GM10847 (cell line): ENCODE results near the gene TCP1.

ENCODE experiments used
- POLR2A ChIP-seq: IDR thresholded peaks from 2 replicates; pipeline ENCODE4 v1.6.1; 2011; ENCODE audit not compliant: insufficient read length; ENCODE audit errors: extremely low read depth

TCP1 gene

DNA sequence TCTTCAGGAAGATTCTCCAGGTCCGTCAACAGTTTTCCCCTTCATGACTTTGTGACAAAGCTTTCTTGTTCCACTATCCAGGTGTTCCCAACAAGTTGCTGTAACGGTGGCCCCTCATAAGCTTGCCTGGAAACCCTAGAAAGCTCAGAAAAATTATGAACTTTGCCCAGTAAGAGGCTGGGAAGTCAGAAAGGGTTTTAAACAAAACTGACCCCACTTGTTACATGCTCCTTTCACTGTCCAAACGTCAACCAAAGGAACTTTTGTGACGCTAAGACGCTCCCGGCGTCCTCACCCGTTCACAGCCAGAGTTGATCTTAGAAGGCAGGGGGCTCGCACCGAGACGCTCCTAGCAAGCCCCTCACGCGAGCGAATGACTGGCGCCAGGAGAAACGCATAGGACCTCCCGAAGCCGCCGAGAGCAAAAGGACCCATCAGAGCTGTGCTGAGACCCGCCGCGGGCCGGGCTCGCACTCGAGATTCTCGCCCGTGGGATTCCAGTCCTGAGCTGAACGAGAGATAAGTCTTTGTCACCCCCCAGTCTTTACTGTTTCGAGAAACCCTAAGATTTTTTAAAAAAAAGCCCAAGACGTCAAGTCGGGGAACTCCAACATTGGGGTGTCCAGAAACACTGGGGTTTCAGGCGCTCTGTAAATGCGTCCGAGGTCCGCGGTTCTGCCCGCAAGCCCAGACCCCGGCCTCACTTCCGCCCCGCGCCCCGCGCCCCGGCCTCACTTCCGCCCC lies 28.1 kb downstream of the TCP1 start:
- TF ChIP-seq POLR2A = no peak

DNA sequence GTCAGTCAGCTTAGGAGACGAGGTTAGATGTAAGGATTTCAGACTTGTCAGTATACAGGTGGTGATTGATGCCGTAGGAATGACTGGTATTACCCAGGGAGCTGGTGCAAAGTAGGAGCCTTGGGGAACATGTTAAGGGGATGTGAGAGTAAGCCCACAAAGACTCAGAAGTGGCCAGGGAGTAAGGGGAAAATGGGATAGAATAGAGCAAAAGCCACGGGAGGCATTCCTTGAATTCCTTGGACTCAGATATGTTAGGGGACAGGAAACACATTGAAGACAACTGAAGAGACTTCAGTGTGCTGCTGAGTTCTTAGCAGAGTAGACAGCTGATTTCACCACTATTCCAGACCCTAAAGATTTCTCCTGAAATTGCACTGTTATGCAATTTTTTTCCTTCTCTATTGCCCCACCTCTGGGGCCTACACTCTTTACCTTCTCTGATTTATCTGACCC lies 28.8 kb downstream of the TCP1 start:
- no peak for TF ChIP-seq POLR2A

DNA sequence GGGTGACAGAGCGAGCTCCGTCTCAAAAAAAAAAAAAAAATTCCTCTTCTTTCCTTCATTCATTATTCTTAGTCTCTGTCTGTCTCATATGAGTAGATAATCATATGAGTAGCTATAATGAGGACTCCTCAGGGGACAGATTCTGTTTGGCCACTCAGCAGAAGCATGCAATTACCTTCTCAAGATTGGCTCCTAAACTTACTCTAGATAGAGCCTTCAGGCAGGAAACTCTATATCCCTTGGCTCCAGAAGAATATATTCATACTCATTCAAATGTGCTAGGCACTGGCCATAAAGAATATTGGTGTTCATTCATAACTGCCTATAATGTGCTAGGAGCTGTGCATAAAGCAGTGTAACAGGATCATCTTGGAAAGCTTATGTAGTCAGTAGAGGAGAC lies 29.8 kb downstream of the TCP1 start:
- TF ChIP-seq POLR2A = no peak

DNA sequence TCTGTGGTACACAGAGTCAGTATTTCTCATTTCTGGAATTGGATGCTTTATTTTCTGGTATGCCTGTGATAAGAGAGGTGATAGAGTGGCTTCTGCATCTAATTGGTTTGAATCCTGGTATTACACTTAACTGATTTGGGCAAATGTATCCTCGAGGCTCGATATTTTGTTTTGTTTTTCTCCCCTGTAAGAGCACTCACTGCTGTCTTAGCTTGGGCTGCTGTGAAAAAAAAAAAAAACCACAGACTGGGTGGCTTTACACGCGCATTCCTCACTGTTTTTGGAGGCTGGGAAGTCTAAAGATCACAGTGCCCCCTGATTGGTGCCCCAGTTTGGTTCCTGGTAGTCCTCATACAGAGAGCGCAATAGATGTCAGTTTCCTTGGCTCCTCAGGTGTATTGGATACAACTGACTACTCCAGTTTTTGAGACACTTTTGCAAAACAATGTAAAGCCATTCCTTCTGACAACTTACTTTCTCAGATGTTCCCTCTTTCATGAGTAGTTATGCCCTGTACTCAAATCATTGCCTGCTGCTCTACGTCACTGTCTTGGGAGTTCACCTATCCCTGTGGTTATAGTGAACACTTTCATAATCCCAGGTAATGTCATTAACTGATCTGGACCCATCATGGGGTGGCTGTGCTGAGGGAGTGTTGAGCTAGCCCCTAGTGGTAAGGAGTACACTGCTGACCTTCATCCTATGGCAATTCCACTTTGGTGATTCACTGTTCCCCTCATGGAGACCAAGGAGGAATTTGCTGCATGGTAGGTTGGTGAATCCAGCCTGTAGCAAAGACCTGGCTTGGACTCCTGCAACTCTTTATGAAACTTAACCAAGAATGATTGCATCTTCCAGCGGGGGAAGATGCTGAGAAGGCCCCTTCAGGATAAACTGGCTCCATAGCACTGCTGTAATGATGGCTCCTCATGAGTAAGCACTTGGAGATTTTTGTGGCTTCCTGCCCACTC lies 31.1 kb downstream of the TCP1 start:
- TF ChIP-seq POLR2A = no peak

DNA sequence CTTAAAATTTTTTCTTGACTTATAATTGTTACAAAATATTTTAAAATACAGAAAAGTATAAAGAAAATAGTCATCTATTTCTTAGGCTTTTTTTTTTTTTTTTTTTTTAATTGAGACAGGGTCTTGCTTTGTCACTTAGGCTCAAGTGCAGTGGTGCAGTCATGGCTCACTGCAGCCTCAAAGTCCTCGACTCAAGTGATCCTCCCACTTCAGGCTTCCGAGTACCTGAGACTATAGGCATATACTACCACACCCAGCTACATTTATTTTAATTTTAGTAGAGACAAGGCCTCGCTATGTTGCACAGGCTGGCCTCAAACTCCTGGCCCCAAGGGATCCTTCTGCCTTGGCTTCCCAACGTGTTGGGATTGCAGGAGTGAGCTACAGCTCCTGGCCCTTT lies 32.9 kb downstream of the TCP1 start:
- TF ChIP-seq POLR2A = no peak

DNA sequence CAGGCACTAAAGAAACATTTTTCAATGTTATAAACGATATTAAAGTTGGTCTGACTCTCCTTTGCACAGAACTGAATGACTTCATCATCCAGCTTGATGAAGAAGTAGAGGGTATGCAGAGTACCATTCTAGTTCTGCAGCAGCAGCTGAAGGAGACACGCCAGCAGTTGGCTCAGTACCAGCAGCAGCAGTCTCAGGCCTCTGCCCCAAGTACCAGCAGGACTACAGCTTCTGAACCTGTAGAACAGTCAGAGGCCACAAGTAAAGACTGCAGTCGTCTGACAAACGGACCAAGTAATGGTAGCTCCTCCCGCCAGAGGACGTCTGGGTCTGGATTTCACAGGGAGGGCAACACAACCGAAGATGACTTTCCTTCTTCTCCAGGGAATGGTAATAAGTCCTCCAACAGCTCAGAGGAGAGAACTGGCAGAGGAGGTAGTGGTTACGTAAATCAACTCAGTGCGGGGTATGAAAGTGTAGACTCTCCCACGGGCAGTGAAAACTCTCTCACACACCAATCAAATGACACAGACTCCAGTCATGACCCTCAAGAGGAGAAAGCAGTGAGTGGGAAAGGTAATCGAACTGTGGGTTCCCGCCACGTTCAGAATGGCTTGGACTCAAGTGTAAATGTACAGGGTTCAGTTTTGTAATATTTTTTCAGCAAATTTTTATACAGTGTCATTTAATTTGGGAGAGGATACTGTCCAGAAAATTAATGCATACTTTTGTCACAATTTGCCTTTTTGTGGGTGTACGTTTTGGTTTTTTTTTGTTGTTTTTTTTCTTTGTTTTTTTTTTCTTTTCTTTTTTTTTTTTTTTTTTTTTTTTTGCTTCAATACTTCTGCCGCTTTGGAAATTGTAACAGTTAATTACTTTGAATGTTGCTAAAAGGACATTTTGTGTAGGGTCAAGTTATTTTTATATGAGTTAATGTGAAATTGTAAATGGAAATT lies 34.2 kb downstream of the TCP1 start:
- no peak for TF ChIP-seq POLR2A

DNA sequence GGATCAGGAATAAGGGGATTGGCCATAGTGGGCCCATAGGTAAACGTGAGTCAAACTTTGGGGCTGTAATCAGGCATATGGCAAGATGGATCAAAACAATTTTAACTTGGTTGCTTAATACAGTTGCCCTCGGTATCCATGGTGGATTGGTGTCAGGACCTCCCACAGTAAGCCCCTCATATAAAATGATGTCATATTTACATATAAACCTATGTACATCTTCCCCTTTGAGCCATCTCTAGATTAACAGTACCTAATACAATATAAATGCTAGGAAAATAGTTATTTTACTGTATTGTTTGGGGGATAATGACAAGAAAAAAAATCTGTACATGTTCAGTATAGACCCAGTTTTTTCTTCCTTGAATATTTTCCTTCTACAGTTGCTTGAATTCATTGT lies 35.0 kb downstream of the TCP1 start:
- TF ChIP-seq POLR2A = no peak

DNA sequence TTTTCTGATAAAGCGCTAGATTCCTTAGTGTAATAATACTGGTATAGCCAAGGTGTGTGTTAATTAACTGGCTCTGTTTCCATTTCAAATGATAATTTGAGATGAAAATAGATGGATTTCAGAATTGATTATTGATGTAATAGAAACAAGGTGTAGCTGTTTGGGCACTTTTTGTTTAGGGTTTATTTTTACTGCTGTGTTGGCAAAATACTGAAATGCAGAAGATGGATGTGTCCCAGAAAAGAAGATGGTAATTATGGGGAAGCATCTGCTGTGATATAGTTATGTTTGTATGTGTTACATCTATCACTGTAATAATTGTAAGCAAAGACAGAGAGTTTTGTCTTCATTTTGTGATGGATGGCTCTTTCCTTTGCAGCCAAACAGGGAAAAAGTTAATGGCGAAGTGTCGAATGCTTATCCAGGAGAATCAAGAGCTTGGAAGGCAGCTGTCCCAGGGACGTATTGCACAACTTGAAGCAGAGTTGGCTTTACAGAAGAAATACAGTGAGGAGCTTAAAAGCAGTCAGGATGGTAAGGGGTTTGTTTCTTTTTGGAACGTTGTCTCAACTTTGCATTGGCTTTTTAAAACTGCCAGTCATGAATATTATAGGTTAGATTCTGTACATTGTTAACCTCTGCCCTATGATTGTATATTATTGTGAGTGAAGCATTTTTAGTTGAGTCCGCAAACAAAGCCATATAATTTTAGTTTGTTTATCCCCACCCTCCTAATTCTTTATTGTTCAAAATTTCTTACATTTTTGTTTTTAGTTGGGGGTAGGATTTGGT lies 36.1 kb downstream of the TCP1 start:
- no peak for TF ChIP-seq POLR2A

DNA sequence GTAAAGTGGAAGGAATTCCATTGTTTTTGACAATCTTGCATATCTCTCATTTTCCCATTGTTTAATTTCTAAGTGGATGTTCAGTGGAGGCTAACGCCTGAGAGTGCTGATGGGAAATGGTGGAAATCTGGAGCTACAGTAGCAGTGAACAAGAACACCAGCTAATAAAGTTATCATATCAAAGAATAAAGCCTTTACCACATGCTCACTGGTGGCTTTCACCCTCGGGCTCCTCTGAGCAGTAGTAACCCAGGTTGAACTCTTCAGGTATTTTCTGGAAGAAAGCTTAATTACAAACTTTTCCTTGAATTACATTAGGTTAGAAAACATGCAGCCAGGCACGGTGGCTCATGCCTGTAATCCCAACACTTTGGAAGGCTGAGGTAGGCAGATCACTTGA lies 38.0 kb downstream of the TCP1 start:
- TF ChIP-seq POLR2A = no peak

DNA sequence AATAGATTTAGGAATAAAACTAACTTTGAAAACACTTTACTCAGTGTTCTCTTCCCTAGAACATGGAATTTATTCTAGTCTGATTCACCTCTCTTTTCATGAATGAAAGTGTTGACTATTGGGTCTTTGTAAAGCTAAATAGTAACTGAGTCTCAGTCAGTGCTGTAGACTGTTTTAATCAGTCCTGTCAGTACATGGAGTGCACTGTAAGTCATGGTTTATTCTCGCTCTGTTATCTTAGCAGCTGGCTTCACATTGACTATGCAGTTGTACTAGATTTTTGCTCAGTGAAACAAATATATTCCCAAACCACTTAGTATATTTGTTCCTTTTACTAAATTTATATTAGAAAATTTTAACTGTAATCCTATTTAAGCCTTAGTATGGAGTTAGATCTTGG lies 42.6 kb downstream of the TCP1 start:
- no peak for TF ChIP-seq POLR2A

DNA sequence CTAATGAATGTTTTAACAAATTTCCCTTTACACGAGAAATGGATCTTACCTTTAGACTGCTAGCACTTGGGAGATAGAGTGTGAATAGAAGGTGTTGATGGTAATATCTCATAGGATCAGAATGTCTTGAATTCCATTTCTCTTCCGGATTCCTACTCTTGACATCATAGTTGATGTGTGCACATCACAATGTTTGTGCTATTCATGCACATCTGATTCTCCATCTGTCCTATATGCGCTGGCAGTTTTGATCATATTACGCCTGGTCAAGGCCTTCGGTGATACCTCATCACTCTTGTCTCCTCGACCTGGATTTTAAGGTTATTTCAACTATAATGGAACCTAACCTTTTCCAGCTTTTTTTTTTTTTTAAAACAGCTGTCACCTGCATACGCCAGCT lies 44.3 kb downstream of the TCP1 start:
- TF ChIP-seq POLR2A = no peak

DNA sequence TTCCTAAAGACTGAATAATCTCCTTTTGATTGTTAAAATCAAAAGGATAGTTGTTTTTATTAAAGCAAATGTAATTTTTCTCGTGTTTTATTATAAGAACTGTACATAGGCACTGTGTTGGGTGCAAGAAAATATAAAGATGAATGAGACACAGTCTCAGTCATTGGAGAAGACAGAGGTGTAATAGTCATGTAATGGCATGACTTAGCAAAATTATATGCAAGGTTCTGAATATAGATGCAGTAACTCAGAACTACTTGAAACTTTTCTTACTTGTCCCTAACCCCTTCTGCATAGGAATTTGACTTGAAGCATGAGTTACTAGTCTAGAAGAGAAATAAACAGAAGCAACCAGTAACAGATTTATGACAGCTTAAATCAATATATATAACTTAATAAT lies 47.2 kb downstream of the TCP1 start:
- no peak for TF ChIP-seq POLR2A

DNA sequence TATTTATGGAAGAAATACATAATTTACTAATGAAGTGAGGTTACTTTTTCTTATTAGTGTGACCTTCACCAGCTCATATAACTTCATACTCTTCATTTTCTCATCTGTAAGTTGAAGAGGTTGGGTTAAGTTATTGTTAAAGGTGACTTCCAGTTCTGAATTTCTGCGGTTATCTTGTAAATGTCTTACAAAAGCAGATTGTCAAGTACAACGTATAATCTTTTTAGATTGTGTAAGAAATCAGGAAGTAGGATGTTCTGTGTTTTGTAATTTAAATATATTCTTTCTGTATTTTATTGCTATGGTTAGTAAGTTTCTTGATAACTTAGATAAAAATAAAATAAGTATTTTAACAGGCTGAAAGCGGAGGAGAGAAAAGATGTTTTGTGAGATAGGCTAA lies 50.1 kb downstream of the TCP1 start:
- no peak for TF ChIP-seq POLR2A

DNA sequence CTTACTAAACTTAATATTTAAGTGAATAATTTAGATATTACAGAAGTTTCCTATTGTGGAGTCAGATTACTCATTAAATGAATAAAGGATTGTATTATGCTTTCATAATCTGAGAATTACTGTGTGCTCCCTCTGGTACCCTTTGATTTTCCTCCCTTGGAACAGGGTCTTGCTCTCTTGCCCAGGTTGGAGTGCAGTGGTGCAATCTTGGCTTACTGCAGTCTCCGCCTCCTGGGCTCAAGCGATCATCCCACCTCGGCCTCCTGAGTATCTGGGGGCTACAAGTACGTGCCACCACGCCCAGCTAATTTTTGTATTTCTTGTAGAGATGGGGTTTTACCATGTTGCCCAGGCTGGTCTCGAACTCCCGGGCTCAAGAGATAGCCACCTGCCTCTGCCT lies 52.5 kb downstream of the TCP1 start:
- no peak for TF ChIP-seq POLR2A
